Inflammatory macrophage treated with lipopolysaccharide for 1 hour (primary cell): ENCODE results near the gene MPZL1.

Experiments
- DNase-seq, 2 donors: peaks; one replicate each; pipeline ENCODE4 v3.0.0-alpha.2; 2020 to 2022

Gene MPZL1

GRCh38 chr1:167695756-167696561 lies 25.8 kb upstream of the MPZL1 start:
- DNase-seq, result no peak

- DNase-seq, result peak in 1 of 2 donors; percentile 43
Observed at GRCh38 chr1:167697667-167698141, 24.1 kb upstream of the MPZL1 start.

GRCh38 chr1:167698313-167698712 lies 23.5 kb upstream of the MPZL1 start:
- no peak for DNase-seq

GRCh38 chr1:167701510-167701909 lies 20.3 kb upstream of the MPZL1 start:
- DNase-seq, result no peak

- DNase-seq, result no peak
Observed at GRCh38 chr1:167703557-167703956, 18.2 kb upstream of the MPZL1 start.

- no peak for DNase-seq
Observed at GRCh38 chr1:167704715-167705114, 17.1 kb upstream of the MPZL1 start.

- no peak for DNase-seq
Observed at GRCh38 chr1:167705250-167705649, 16.5 kb upstream of the MPZL1 start.

- DNase-seq, result no peak
Observed at GRCh38 chr1:167706363-167706762, 15.4 kb upstream of the MPZL1 start.

- DNase-seq, result no peak
Observed at GRCh38 chr1:167706931-167707877, 14.6 kb upstream of the MPZL1 start.

GRCh38 chr1:167707942-167708341 lies 13.8 kb upstream of the MPZL1 start:
- no peak for DNase-seq

GRCh38 chr1:167708940-167709389 lies 12.8 kb upstream of the MPZL1 start:
- peak; percentile 41 to 52 for DNase-seq

- no peak for DNase-seq
Observed at GRCh38 chr1:167710836-167711235, 10.9 kb upstream of the MPZL1 start.

GRCh38 chr1:167711797-167712196 lies 10.0 kb upstream of the MPZL1 start:
- no peak for DNase-seq

- peak in 1 of 2 donors; percentile 10 for DNase-seq
Observed at GRCh38 chr1:167713330-167714081, 8.3 kb upstream of the MPZL1 start.

GRCh38 chr1:167714098-167714438 lies 7.7 kb upstream of the MPZL1 start:
- peak; percentile 79 to 80 for DNase-seq

GRCh38 chr1:167714439-167715156 lies 7.2 kb upstream of the MPZL1 start:
- DNase-seq, result peak; percentile 72 to 97

GRCh38 chr1:167715157-167715999 lies 6.4 kb upstream of the MPZL1 start:
- peak; percentile 82 to 98 for DNase-seq

- peak in 1 of 2 donors; percentile 27 for DNase-seq
Observed at GRCh38 chr1:167716000-167716271, 5.8 kb upstream of the MPZL1 start.

GRCh38 chr1:167717351-167717750 lies 4.4 kb upstream of the MPZL1 start:
- peak in 1 of 2 donors; percentile 3 for DNase-seq

- DNase-seq, result no peak
Observed at GRCh38 chr1:167718914-167719691, 2.7 kb upstream of the MPZL1 start.
